Measurements from ENCODE around the gene PSMD9.

DNA sequence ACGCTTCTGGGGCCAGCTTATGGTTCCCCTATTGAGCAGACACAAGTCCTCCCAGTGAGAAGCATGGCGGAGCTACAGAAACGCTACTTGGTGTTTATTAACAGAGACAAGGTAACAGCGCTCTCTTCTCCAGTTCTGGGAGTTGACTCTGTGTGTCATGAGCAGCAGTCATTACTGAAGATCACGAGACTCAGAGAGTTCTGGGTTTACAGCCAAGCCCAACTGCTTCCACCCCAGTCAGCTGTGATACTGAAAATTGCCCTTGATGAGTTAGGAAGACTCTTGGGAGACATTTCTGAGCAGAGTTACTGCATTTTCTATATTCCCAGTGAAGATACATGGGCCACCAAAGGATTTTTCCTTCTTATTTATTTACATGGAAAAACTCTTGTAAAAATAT lies 78.4 kb downstream of the PSMD9 start:
- no peak for TF ChIP-seq POLR2A (IDR thresholded peaks at IDR 0.05)
- no peak for TF ChIP-seq CTCF (IDR thresholded peaks at IDR 0.05)

All from uterus (tissue), 2 donors.